D721Med (cell line): ENCODE data around the gene PSME1.

Source experiments
- DNase-seq: peaks from one replicate; pipeline ENCODE4 v3.0.0; 2011; ENCODE audit warnings: low spot score; ENCODE audit not compliant: insufficient read length
- FAIRE-seq: peaks from 2 replicates; lab custom pipeline; 2011; peaks lifted over from hg19 to GRCh38; lab: Jason Lieb, UNC
- TF ChIP-seq, protein P1 (sequence below): IDR thresholded peaks from 2 replicates; pipeline ENCODE4 v1.5.1; 2012; ENCODE audit warnings: mild to moderate bottlenecking, control low read depth; ENCODE audit not compliant: insufficient read depth; ENCODE audit errors: missing control alignments

Gene PSME1

DNA sequence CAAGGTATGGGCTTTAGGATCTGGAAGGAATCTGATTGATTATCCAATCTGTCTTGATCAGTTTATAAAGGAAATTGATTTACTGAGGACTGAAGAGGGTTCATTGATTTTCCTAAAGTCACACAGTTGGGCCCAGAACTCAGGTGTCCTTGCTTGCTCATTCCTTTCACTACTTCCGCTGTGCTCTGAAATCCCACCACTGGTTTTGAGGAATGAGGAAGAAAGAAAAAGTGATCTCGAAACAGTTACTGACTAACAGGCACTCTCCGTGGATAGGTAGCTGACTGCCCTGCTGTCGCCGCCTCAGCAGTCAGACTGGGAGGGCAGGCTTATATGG, 5.6 kb upstream of the PSME1 start, which contains the start of gene FITM1:
Gene FITM1 (plus strand): TSS at position 280 of the 337 bp plus-strand sequence. CDS start 905 bp downstream, outside the sequence.
- FAIRE-seq (no peak), DNase-seq (no peak)
- TF ChIP-seq, protein P1, sequence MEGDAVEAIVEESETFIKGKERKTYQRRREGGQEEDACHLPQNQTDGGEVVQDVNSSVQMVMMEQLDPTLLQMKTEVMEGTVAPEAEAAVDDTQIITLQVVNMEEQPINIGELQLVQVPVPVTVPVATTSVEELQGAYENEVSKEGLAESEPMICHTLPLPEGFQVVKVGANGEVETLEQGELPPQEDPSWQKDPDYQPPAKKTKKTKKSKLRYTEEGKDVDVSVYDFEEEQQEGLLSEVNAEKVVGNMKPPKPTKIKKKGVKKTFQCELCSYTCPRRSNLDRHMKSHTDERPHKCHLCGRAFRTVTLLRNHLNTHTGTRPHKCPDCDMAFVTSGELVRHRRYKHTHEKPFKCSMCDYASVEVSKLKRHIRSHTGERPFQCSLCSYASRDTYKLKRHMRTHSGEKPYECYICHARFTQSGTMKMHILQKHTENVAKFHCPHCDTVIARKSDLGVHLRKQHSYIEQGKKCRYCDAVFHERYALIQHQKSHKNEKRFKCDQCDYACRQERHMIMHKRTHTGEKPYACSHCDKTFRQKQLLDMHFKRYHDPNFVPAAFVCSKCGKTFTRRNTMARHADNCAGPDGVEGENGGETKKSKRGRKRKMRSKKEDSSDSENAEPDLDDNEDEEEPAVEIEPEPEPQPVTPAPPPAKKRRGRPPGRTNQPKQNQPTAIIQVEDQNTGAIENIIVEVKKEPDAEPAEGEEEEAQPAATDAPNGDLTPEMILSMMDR: no peak

DNA sequence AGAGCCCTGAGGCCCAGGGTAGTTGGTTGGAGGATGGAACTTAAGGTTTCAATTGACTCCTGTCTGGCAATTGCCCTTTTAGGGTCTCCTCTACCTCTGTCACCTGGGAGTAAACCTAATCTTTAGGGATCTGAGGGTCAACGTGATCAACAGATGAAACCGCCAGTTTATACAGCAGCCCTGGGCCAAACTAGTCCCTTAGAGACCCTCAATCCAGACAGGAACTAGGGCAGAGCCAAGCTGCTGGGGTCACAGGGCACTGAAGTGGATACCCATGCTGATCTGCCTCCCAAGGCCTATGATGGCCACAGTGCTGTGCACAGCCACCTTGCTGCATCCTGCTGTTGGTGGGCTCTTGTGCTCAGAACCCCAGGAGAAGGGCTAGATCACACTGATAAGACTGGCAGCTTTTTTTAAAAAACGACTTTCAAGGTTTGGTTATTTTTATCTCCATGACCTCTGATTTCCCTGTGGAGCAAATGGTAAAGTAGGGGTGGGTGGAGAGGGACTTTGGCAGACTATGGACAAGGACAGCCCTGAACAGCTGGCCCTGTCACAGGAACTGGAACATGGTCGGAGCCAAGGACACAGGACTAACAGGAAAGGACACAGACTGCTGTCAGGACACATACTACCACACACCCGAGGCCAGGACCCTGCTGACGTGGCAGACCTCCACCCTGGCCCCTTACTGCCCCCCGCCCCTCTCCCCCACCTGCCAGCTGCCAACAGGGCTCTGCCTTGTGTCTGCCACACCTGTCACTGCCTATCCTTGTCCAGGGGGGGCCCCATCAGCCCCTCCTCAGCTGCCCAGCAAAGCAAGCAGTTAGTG, 5.1 kb upstream of the PSME1 start:
- no peak for DNase-seq
- FAIRE-seq: no peak
- TF ChIP-seq, protein P1: no peak

DNA sequence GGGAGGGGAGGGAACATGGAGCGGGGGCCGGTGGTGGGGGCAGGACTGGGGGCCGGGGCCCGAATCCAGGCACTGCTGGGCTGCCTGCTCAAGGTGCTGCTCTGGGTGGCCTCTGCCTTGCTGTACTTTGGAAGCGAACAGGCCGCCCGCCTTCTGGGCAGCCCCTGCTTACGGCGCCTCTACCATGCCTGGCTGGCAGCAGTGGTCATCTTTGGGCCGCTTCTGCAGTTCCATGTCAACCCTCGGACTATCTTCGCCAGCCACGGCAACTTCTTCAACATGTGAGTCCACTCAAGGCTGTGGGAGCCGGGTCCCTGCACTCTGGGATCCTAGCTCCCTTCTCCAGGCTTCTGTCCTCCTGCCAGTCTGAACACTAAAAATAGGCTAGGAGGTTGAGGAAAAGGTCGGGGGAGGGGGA, 4.4 kb upstream of the PSME1 start:
- FAIRE-seq (no peak), DNase-seq (no peak)
- TF ChIP-seq, protein P1: no peak

DNA sequence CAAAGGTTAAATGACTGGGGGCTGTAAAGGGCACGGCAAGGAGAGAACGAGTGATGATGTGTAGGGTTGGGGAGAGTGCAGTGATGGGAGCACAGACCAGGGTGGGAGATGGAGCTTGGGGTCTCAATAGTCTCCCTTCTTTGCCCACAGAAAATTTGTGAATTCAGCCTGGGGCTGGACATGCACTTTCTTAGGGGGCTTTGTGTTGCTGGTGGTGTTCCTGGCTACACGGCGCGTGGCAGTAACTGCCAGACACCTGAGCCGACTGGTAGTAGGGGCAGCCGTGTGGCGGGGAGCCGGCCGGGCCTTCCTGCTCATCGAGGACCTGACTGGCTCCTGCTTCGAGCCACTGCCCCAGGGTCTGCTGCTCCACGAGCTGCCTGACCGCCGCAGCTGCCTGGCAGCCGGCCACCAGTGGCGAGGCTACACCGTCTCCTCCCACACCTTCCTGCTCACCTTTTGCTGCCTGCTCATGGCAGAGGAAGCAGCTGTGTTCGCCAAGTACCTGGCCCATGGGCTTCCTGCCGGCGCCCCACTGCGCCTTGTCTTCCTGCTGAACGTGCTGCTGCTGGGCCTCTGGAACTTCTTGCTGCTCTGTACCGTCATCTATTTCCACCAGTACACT, 3.8 kb upstream of the PSME1 start:
- TF ChIP-seq, protein P1: no peak
- DNase-seq (no peak), FAIRE-seq (no peak)

DNA sequence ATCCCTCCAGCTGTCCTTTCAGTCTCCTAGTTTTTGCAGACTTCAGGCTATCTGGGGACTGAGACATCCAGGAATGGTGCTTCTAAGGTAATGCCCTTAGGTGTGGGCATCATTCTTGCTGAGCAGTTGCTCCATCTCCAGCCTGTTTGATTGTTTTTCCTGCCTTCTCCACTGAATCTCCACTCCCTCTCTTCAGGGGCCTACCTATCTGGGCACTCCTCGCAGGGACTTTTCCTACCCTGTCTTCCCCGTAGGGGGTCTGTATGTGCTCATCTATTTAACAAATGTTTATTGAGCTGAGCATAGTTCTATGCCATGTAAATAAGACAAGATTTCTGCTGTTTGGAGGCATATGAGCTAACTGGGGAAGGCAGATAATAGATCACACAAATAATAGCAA, 3.0 kb upstream of the PSME1 start:
- TF ChIP-seq, protein P1: no peak
- no peak for DNase-seq
- FAIRE-seq: no peak

DNA sequence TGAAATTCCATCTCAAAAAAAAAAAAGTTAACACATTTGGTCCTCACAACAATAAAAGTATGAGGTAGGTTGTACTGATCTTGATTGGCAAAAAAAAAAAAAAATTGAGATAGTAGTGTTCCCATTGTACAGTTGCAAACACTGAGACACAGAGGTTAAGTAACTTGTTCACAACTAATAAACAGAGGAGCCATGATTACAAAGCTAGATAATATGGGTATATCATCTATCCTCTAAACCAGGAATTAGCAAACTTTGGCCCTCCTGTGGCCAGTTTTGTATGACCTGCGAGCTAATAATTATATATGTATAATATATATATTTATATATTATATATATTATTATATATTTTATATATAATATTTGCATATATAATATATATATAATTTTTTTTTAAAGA, 2.3 kb upstream of the PSME1 start:
- TF ChIP-seq, protein P1: no peak
- FAIRE-seq: no peak

DNA sequence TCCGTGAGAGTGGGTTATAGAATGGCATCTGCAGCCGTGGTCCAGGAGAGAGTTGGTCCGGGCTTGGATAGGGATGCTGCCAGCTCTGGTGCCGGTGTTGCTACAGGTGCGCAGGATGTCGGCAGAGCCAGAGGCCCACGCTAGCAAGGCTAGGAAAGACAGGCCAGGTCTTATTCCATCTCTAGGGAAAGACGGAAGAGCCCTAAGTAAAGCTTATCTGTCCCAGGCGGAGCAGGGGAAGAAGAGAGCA, 485 bp upstream of the PSME1 start:
- DNase-seq: no peak
- TF ChIP-seq, protein P1: no peak
- no peak for FAIRE-seq

More for the DNA sequence above, 2.3 kb upstream of the PSME1 start:
- DNase-seq: no peak
